HG03460 (cell line): Measurements from ENCODE around the gene CCDC88B.

Source experiments
- ATAC-seq: cut with Tn5 transposase; IDR thresholded peaks from one replicate; pipeline ENCODE4 v1.9.1; 2021; ENCODE audit not compliant: unreplicated experiment

The CCDC88B gene

GRCh38 chr11:64379817-64380709 lies 40.1 kb downstream of the CCDC88B start:
- ATAC-seq = no peak

- ATAC-seq = no peak
Measured at GRCh38 chr11:64381350-64381749, 41.3 kb downstream of the CCDC88B start.

GRCh38 chr11:64382047-64382446 lies 42.0 kb downstream of the CCDC88B start:
- ATAC-seq = no peak

- ATAC-seq = no peak
Measured at GRCh38 chr11:64382586-64382985, 42.6 kb downstream of the CCDC88B start.

DNA sequence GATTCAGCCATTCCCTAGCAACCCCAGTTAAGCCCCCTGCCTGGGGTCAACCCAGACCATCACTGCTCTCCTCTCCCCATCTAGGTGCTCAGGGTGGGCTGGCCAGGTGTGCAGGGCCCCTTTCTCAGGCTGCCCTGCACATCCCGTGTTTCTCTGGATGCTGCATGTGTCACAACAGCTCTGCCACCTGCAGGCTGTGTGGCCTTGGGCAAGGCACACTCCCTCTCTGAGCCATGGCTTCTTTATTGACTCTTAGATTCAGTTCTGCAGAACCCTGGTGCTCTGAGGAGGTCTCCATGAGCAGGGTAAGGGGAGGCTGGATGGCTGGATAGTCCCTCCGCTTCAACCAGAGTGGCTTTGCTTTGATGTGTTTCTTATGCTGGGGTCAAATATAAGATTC lies 43.6 kb downstream of the CCDC88B start:
- ATAC-seq = no peak

DNA sequence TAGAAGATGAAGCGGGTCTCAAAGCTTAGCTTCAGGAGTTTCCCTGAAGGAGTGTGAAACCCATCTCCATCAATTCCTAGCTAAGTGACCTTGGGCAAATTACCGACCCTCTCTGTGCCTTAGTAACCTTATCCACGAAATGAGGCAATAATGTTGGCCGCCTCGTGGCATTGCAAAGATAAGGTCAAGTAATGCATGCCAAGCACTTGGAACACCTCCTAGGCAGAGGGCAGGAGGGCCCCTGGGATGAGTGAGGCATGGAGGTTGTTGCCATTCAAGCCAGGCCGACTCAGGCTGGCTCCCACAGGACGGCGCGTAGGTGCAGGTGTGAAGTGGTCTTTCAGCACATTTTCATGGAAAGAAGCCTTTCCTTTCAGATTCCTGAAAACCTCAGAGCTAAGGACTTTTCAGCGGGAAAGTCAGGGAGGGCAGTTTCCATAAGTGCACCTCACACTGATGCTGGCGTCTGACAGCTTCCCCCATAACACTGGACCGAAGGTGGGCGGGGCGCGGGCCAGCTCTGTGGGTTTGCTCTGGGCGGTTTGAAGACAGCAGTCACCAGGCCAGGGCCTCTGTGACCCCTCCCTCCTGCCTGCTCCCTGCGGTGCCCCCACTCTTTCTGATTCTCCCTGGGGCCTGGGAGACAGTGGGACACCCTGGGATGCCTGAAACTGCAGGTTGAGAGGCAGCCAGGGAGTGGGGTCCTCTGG lies 44.2 kb downstream of the CCDC88B start:
- no peak for ATAC-seq

DNA sequence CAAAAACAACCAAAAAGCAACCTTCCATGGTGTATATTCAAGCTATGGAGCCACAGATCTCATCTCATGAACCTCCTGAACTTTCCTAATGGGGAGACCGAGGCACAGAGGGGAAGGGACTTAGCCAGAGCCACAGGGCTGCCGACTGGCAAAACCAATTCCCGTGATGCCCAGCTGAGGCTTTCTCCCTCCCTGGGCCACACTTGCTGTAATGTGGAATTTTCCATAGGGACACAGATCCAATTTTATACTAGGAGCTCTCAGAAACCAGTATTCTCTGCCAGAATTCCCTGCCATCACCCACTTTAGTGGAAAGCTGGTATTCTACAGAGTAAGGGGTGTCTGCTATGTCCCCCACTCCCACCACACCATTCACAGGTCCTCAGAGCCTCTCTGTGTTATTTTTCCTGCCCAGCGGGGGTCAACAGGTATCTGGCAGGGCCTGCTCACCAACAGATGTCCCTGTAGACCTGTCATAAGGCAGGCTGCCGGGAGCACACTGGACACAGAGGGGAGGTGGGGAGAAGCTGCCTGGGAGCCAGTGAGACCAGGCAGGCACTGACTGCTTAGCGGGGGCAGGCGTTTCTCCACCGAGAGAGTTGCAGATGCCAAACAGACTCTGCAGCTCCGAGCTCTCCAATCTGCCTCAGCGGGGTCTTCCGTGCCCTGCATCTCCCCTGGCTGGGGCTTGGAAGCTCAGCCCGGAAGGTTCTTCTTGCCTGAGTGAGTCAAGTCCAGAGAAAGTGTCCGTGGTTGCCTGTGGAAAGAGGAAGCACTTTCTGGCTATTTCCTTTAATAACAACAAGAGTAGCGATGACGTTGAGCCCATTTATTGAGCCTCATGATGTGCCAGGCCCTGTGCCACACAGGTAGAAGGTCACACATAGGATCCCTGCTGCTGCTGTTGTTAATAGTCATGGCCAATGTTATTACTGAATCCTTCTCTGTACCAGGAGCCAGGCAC lies 45.3 kb downstream of the CCDC88B start:
- no peak for ATAC-seq

GRCh38 chr11:64385945-64386704 lies 46.1 kb downstream of the CCDC88B start:
- ATAC-seq = no peak

- ATAC-seq = no peak
Measured at GRCh38 chr11:64387916-64388315, 47.9 kb downstream of the CCDC88B start.

GRCh38 chr11:64388894-64389293 lies 48.9 kb downstream of the CCDC88B start:
- no peak for ATAC-seq

GRCh38 chr11:64389851-64390250 lies 49.8 kb downstream of the CCDC88B start:
- ATAC-seq = no peak

DNA sequence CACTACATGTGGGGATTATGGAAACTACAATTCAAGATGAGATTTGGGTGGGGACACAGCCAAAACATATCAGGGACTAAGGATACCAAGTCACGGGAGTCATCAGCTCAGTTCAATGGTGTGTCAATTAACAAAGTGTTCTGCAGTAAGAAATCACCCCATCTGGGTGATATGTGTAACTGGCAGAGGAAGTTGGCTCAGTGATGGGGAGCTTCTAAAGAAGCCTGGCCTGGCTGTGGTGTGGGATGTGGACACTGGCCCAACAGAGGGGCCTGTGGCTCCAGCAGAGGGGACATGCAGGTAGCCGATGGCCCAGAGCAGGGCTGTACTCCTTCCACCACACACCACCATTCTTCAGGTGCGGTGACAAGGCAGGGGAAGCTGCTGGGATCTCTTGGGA lies 50.6 kb downstream of the CCDC88B start:
- ATAC-seq = no peak

DNA sequence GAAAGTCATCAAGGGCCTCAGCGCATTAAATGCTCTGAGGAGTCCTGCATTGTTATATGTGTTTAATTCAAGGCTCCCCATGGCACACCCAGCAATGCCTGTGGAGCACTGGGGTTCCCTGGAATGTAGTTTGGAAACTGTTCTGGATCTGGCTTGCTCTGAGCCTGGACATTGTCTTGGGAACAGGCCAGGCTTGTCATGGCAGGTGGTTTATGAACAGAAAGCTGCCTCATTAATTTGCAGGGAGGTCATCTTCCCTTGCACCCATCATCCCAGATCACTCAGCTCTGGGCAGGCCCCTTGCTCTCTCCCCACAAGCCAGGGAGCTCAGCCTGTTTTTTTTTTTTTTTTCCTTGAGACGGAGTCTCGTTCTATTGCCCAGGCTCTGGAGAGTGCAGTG lies 51.8 kb downstream of the CCDC88B start:
- ATAC-seq = no peak

DNA sequence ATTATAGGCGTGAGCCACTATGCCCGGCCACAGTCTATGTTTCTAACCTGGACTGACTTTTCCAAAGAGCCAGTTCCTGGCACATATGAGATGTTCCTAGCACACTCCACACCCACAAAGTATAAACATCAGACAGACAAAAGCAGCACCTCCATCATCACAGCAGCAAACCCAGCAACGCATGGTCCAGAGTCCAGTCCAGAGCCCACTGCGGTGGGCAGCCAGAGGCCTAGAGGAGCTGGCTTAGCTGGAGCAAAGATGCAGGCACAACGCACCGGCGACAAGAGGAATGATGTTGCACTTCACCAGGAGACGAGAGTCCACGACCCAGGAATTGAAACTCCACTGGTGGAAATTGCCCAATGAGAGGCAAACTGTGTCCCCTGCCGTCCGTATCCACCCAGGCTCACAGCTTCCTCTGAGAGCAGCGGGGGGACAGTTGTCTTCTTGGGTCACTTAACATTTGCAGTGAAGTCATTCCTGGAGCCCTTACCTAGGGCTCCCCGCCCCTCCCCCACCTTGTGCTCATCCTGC lies 55.6 kb downstream of the CCDC88B start:
- ATAC-seq = no peak

GRCh38 chr11:64396079-64396591 lies 56.1 kb downstream of the CCDC88B start:
- ATAC-seq = no peak

GRCh38 chr11:64400102-64400501 lies 60.1 kb downstream of the CCDC88B start:
- ATAC-seq = no peak

DNA sequence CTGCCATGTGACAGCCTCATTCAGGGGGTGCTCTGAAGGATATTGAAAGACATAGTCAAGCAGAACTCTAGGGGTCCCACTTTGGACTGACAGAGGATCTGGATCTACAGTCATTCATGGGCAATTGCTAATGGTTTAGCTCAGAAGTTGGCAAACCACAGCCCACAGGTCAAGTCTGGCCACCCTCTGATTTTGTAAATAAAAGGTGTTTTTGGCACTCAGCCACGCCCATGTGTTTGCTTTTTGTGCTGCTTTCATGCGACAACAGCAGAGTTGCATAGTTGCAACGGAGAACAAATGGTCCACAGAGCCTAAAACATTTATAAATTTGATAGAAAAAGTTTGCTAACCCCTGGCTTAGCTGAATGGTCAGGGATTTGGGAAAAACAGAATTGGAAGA lies 60.7 kb downstream of the CCDC88B start:
- ATAC-seq = no peak

DNA sequence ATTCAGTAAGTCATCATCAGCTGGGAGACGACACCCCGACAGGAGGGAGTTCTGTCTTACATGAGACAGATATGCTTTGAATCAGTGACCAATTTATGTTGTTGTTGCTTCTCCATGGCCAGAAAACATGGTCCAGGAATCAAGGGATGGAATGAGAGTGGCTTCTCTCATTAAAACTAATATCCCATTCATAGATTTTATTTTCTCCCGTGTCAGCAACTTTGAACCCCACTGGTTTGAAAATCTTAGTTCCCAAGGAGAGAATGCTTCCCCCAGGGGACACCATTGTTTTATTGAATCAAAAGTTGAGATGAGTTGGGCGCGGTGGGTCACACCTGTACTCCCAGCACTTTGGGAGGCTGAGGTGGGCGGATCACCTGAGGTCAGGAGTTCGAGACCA lies 61.8 kb downstream of the CCDC88B start:
- no peak for ATAC-seq

GRCh38 chr11:64403106-64403505 lies 63.1 kb downstream of the CCDC88B start:
- ATAC-seq = no peak
